SJCRH30 (cell line): ENCODE results near the gene SLC9A2. TPM values are rescaled to one million over a fixed set of nuclear protein-coding genes. Genes with fewer than 3 reads are reported as not detected.
A peak's percentile ranks its signal among the peaks of the same experiment; 100 is the strongest.

Source experiments
- DNase-seq, 2 experiments: peaks; one replicate each; pipeline ENCODE4 v3.0.0-alpha.2; 2015 to 2020
- H3K27ac ChIP-seq: fragments of 250-450 bp; sonication (Bioruptor Pico); 2 replicates; pipeline ENCODE4 v1.5.1; 2020; ENCODE audit warnings: mild to moderate bottlenecking, moderate library complexity
- H3K27me3 ChIP-seq: fragments of 250-450 bp; sonication (Bioruptor Pico); 2 replicates; pipeline ENCODE4 v1.5.1; 2020; ENCODE audit warnings: mild to moderate bottlenecking, moderate library complexity
- H3K36me3 ChIP-seq: fragments of 250-450 bp; sonication (Bioruptor Pico); 2 replicates; pipeline ENCODE4 v1.5.1; 2020; ENCODE audit warnings: mild to moderate bottlenecking, moderate library complexity
- H3K4me1 ChIP-seq: fragments of 250-450 bp; sonication (Bioruptor Pico); 2 replicates; pipeline ENCODE4 v1.5.1; 2020; ENCODE audit warnings: mild to moderate bottlenecking, moderate library complexity
- H3K4me3 ChIP-seq: fragments of 250-450 bp; sonication (Bioruptor Pico); 2 replicates; pipeline ENCODE4 v1.5.1; 2020; ENCODE audit warnings: mild to moderate bottlenecking, moderate library complexity
- H3K9me3 ChIP-seq: fragments of 250-450 bp; sonication (Bioruptor Pico); replicated peaks from 2 replicates; pipeline ENCODE4 v1.5.1; 2020; ENCODE audit warnings: mild to moderate bottlenecking, moderate library complexity
- total RNA-seq: library from RNA; depleted of rRNA; stranded (reverse); fragments of >200 nt; shearing (Covaris generic); gene quantifications from 2 replicates; pipeline ENCODE4 v1.2.3, GENCODE V29; 2014

SLC9A2 gene
- total RNA-seq, 1 experiment from 2014 or later = 0.10 TPM

DNA sequence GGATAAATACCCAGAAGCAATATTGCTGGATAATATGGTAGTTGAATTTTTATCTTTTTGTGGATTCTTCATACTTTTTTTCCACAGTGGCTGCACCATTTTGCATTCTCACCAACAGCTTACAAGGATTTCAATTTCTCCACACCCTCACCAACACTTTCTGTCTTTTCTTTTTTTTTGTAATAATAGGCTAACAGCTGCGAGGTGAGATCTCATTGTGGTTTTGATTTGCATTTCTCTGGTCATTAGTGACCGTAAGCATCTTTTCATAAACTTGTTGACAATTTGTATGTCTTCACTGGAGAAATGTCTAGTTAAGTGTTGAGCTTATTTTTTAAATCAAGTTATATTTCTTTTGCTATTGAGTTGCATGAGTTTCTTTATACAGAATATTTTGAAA, 17.6 kb upstream of the SLC9A2 start:
- Histone ChIP-seq H3K4me1 (peaks cover 14% of the 10 kb centered on the region), H3K36me3 (no peaks in the 10 kb centered on the region), H3K9me3 (no peaks in the 10 kb centered on the region), H3K4me3 (no peak overlapping the region), H3K27ac (no peak overlapping the region), H3K27me3 (no peaks in the 10 kb centered on the region)
- DNase-seq = no peak

DNA sequence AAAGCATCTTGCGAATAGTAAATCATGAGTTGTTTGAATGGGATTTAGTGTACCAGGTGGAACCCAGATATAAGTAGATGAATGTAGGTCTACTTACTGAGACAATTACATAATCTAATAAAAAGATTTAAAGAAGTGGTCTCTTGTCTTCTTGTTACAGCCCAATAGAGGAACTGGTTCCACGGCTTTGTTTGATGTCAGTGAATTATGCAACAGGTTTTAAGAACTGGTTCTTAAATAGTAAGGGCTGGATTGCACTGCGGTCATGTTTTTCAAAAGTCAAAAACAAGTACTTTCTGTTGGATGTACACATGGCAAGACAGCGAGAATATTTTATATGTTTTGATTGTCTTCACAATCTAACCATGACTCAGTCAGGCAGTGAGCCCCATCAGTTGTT, 15.4 kb upstream of the SLC9A2 start:
- no peak for DNase-seq
- H3K4me3 ChIP-seq = no peak overlapping the region
- no peaks in the 10 kb centered on the region for H3K9me3 ChIP-seq
- peaks cover 14% of the 10 kb centered on the region for H3K4me1 ChIP-seq
- H3K36me3 ChIP-seq = no peaks in the 10 kb centered on the region
- no peak overlapping the region for H3K27ac ChIP-seq
- no peaks in the 10 kb centered on the region for H3K27me3 ChIP-seq

DNA sequence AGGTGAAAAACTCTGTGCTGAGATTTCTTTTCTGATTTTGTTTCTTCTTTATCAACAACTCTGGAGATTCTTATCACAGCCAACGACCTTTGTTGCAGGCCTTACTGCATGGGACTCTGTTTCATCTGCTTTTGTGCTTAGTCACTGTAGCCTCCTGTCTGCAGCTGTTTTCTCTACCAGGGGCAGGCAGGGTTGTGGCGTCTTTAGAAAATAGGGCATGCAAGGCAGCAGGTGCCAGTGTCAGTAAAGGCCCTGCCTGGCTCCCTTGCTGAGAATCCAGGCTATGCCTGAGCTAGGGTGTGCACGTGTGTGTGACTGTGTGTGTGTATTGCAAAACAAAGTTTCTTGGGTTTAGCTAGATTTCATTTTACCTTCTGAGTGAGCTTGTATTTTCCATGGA, 14.6 kb upstream of the SLC9A2 start:
- no peaks in the 10 kb centered on the region for H3K36me3 ChIP-seq
- no peaks in the 10 kb centered on the region for H3K27me3 ChIP-seq
- DNase-seq = peak; percentile 84 to 88
- no peak overlapping the region for H3K4me3 ChIP-seq
- no peaks in the 10 kb centered on the region for H3K9me3 ChIP-seq
- peaks cover 14% of the 10 kb centered on the region for H3K4me1 ChIP-seq
- H3K27ac ChIP-seq = peak overlapping the region; percentile 40

DNA sequence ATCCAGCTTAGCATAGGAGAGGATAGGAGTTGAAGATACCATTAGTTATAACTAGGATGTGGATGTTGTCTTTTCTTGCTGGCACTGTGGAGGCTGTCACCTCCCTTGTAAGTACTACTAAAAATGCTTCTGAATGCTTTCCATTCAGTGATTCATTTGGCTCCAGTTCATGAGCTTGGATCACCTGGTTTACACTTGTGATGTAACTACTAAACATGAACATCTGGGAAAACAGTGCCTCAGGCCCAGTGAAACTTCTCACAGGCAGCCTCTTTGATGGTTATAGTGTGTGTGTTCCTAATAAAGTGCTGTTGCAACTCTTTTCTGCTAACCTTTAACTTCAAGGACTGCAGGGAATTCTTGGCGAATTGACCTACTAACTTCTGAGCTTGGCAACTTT, 13.0 kb upstream of the SLC9A2 start:
- Histone ChIP-seq H3K9me3 (no peaks in the 10 kb centered on the region), H3K27me3 (no peaks in the 10 kb centered on the region), H3K4me3 (no peak overlapping the region), H3K4me1 (peaks cover 14% of the 10 kb centered on the region), H3K27ac (no peak overlapping the region), H3K36me3 (no peaks in the 10 kb centered on the region)
- no peak for DNase-seq

DNA sequence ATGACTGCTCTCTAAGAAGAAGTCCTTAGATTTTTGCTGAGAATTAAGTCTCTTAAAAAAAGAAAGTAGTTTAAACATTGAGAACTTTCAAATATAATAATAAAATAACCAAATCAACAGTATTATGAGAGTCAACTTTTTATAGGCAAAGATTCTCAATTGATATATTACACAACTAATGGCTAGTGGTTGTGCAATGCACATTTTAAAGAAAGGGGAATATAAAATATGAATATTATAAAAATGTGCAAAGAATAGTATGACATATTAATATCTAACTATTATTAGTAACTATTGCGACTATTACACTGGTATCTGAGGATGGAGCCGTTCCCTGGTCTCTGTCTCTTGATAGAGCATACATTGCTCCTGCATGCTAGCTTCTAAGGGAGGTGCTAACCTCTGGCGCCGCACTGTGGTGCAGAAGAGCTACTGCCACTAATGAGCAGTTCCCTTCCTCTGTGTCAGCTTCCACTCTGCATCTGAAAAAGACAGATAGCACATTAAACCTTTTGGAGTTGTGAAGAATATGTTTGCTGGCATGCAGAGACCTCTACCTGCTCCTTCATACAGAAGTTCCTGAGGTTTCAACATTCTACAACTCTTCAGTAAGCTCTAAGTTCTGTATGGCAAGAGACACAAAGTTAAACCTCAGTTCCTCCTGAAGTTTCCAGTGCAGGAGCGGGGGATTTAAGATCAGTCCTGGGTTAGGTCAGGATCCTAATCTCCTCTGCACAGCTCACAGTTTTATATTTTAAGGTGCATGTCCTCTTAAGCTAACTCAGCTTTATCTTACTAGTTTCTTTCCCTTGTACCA, 3.5 kb upstream of the SLC9A2 start:
- H3K4me3 ChIP-seq = no peak overlapping the region
- no peaks in the 10 kb centered on the region for H3K4me1 ChIP-seq
- no peak overlapping the region for H3K27ac ChIP-seq
- H3K36me3 ChIP-seq = no peaks in the 10 kb centered on the region
- peak; percentile 51 to 75 for DNase-seq
- H3K9me3 ChIP-seq = no peaks in the 10 kb centered on the region
- 0 out of 2 replicates have a peak, but pooled peaks cover 9% of the 10 kb centered on the region for H3K27me3 ChIP-seq

DNA sequence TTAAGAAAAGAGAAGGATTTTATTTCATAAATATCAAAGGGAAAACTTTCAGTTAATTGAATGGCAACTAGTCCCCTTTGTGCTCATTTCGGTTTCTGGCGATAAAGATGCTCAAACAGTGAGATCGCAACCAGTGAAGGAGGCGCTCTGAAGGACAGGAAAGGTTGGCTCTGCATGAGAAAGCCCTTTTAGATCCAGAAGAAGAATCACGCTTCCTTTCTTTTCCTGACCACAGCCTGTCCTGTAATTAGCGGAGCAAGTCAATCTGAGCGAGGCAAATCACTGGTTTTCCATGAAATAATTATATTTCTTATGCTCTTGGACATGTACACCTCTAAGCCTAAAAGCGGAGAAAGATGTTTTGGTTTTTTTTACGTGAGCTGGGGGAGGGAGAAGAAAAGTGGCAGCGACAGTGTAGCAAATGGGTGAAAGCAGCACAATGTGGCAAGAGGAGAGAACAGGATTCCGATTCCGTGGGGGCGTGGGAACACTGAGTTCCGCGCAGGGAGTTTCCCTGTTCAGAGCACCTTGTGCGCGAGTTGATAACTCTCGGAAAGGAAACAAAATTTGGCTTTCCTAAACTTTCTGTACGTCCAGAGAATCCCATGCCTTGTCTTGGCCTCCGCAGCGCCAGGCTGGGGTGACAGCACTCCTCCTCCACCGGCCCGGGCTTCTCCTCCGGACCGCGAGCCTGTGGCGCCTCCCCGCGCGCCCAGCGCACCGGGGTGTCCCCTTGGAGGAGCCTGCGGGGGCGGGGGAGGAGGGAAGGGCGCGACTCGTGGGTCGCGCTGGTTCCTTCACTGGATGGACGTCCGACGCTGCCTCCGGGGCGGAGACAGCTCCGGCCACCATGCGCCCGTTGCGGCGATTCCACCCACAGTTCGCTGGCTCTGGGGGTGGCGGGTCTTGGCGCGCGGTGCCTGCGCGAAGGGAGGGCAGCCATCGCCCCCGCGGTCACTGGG, 620 bp upstream of the SLC9A2 start:
- Histone ChIP-seq H3K36me3 (no peaks in the 10 kb centered on the region), H3K9me3 (no peaks in the 10 kb centered on the region), H3K4me3 (no peak overlapping the region), H3K27ac (no peak overlapping the region), H3K4me1 (no peaks in the 10 kb centered on the region), H3K27me3 (0 out of 2 replicates have a peak, but pooled peaks cover 9% of the 10 kb centered on the region)
- DNase-seq = no peak

DNA sequence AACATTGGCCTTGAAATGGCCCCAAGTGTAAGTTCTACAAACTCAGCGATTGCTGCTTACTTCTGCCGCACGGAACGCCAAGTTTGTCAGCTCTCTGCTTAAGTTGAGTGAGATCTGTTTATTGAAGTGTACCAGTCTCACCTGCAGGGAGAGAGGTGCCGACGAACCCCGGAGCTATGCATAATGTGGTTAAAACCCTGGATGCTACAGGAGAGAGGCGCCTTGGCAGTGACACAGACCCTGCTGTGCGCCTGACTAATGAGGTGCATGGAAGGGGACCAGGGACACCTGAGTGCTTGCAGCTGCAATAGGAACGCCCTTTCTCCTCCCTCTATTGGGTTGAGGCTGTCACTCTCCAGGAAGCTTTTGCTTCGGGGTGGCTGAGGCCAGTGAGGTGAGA, 979 bp downstream of the SLC9A2 start:
- H3K4me1 ChIP-seq = no peaks in the 10 kb centered on the region
- H3K27ac ChIP-seq = no peak overlapping the region
- H3K27me3 ChIP-seq = 0 out of 2 replicates have a peak, but pooled peaks cover 9% of the 10 kb centered on the region
- H3K4me3 ChIP-seq = no peak overlapping the region
- no peaks in the 10 kb centered on the region for H3K36me3 ChIP-seq
- no peaks in the 10 kb centered on the region for H3K9me3 ChIP-seq
- no peak for DNase-seq

DNA sequence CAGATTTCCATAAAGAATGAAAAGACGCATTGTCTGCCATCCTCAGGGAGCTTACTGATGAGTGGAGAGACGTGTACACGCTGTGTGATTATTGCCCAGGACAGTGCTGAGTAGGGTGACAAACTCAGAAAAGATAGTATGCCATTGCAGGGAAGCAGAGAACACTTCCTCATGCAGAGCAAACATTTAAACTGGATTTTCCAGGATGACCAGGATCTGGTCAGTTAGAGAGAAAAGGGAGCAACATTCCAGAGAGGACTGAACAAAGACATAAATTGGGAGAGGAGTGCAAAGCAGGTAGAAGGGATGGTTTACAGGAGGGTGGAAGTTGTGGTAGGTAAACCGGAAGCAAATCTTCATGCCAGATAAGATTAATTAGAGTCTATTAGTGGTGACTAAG, 2.3 kb downstream of the SLC9A2 start:
- no peak overlapping the region for H3K27ac ChIP-seq
- H3K4me3 ChIP-seq = no peak overlapping the region
- no peaks in the 10 kb centered on the region for H3K36me3 ChIP-seq
- DNase-seq = no peak
- H3K4me1 ChIP-seq = no peaks in the 10 kb centered on the region
- H3K27me3 ChIP-seq = 0 out of 2 replicates have a peak, but pooled peaks cover 9% of the 10 kb centered on the region
- no peaks in the 10 kb centered on the region for H3K9me3 ChIP-seq

DNA sequence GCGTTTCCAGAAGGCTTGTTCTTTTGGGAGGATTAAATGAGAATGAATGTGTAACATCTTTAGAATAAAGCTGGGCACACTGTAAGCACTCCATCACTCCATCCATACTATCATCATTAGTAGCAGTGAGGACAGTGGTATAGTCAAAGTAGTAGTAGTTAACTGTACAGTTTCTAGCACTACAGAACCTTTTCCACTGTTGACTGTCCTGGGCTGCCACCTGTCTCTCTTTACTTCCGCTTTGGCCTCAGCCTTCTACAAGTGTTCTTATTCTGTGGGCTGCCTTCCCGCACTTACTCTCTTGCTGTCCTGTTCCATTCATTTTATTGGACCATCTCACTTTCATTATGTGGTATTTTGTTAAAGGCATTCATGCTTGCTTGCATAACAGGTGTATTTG, 3.3 kb downstream of the SLC9A2 start:
- H3K27me3 ChIP-seq = 0 out of 2 replicates have a peak, but pooled peaks cover under 1% of the 10 kb centered on the region
- H3K27ac ChIP-seq = no peak overlapping the region
- no peaks in the 10 kb centered on the region for H3K9me3 ChIP-seq
- DNase-seq = peak in 1 of 2 experiments; percentile 8
- no peak overlapping the region for H3K4me3 ChIP-seq
- no peaks in the 10 kb centered on the region for H3K36me3 ChIP-seq
- no peaks in the 10 kb centered on the region for H3K4me1 ChIP-seq

DNA sequence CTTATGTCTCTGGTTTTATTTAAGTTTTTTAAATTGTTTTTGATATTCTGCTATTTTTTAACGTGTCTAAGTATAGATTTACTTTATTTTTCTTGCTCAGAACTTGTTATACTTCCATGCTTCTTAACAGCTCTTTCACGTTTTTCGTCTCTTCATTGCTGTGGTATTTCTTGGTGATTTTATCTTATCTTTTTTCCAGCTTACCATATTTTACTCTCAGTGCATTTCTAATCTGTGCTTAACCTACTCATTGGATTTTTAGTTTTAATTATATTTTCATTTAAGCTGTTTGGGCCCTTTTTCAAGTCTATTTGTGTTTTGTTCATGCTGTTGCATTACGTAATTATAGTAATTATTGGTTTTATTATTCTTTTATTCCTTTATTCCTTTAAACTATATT, 11.1 kb downstream of the SLC9A2 start:
- Histone ChIP-seq H3K27ac (no peak overlapping the region), H3K27me3 (0 out of 2 replicates have a peak, but pooled peaks cover 3% of the 10 kb centered on the region), H3K9me3 (no peaks in the 10 kb centered on the region), H3K36me3 (no peaks in the 10 kb centered on the region), H3K4me1 (no peaks in the 10 kb centered on the region), H3K4me3 (no peak overlapping the region)
- DNase-seq = no peak

DNA sequence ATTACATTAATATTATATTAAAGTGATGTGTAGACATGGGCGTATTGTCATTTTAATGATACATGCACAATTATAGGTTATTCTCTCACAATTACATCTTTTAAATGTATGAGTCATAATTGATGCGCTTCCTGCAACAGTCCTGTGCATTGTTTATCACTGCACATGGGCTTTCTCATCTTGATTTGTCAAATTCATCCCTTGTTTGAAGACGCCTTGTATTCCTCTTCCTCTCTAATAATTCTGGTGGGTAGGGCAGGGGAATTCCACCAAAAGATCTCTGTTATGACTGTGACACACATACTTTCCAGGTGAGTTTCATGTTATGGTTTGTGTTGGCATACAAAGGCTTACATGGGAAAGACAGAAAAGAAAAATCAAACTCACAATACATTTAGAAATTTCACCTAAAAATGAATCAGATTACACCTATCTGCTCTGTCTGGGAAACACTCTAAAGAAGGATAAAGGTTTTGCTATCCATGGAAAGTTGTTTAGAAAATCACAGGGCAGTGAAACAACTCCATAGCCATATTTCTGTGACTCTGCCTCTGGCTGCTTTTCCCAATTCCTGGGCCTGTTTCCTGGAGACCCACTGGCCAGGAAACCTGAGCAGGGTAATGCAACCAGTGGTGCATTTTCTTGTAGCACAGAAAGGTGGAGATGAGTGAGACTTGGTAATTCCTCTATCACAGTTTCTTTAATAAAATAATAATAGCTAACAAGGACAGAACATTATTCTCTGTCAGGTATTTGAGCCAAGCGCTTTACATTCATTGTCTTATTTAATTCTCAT, 13.2 kb downstream of the SLC9A2 start:
- no peaks in the 10 kb centered on the region for H3K36me3 ChIP-seq
- no peaks in the 10 kb centered on the region for H3K9me3 ChIP-seq
- DNase-seq = no peak
- 0 out of 2 replicates have a peak, but pooled peaks cover 3% of the 10 kb centered on the region for H3K27me3 ChIP-seq
- no peak overlapping the region for H3K4me3 ChIP-seq
- no peaks in the 10 kb centered on the region for H3K4me1 ChIP-seq
- H3K27ac ChIP-seq = no peak overlapping the region

DNA sequence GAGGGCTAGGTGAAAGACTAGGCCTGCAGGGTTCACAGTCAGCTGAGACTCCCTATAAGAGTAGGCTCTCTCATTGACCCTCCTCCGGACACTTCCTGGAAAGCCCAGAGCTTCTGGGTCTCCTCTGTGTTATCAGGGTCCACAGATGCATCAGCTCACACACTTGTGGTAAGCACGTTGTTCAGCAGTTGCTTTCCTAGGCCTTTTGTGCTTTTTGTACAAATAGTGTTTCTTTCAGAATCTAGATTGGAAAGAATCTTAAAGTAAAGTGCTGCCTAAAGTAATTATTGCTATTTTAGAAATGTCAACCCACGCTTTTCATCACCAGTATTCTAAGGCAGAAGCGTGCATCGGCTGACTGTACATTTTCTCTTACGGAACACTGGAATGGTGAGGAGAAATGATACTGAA, 15.5 kb downstream of the SLC9A2 start:
- no peak overlapping the region for H3K27ac ChIP-seq
- no peaks in the 10 kb centered on the region for H3K4me1 ChIP-seq
- H3K27me3 ChIP-seq = peaks cover 3% of the 10 kb centered on the region; the same call in 1 of the 2 replicates
- no peak for DNase-seq
- no peaks in the 10 kb centered on the region for H3K36me3 ChIP-seq
- H3K9me3 ChIP-seq = no peaks in the 10 kb centered on the region
- no peak overlapping the region for H3K4me3 ChIP-seq

DNA sequence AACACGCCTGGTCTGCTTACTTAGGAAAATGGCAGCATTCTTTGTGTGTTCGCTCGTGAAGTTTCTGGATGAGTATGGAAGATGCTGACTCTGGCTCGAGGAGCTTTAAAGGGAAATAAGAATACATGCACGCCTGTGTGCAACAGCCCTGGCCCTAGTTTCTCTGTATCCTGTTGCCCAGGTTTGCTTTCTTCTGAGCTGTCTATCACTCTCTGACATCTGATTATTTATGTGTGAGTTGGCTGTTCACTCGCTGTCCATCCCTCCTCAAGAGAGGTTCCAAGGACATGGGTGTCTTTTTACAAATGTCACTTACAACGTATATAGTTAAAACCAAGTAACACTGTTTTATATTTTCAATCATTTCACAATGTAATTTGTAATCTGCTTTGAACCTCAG, 16.0 kb downstream of the SLC9A2 start:
- no peak for DNase-seq
- Histone ChIP-seq H3K27me3 (peaks cover 2% of the 10 kb centered on the region; the same call in 1 of the 2 replicates), H3K4me3 (no peak overlapping the region), H3K4me1 (no peaks in the 10 kb centered on the region), H3K36me3 (no peaks in the 10 kb centered on the region), H3K27ac (no peak overlapping the region), H3K9me3 (no peaks in the 10 kb centered on the region)

DNA sequence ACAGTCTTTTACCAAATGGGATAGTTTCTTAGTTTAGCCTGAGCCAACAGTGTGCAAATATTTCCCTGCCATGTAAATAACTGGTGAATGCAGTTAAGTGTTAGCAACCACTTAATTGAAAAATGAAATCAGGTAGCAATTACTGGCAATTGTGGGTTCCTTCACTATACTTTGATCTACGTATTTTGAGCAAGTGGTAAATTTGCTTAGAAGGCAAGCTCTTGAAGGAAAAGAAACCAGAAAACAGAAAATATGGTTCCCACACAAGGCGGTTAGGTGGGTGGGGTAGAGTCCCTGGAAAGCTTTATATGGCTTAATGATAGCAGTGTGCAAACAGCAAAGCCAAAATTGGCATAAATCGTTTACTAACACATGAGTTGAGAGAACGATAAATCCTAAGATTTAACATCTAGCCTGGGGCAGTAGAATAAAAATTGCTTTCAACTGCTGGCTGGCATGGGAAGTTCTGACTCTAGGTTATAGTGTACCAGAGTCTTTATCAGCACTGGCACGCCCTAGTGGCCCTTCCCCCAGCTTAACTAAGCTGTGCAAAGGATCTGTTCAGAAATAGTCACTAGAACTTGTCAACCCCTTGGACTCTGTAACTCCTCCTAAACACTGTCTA, 17.0 kb downstream of the SLC9A2 start:
- Histone ChIP-seq H3K9me3 (no peaks in the 10 kb centered on the region), H3K36me3 (no peaks in the 10 kb centered on the region), H3K4me3 (no peak overlapping the region), H3K4me1 (no peaks in the 10 kb centered on the region), H3K27me3 (no peaks in the 10 kb centered on the region; the same call in 1 of the 2 replicates), H3K27ac (no peak overlapping the region)
- no peak for DNase-seq
